GM12878 (cell line): Measurements from ENCODE around the gene SORCS2. TPM values are rescaled to one million over a fixed set of nuclear protein-coding genes. Genes with fewer than 3 reads are reported as not detected.

Experiments used
- ATAC-seq: fragments of 200-7000 bp; cut with Tn5 transposase; 3 replicates; pipeline ENCODE4 v1.9.1; 2020; ENCODE audit warnings: mild to moderate bottlenecking, moderate library complexity
- BruUV-seq: library from RNA; stranded (reverse); fragments of 400-500 nt; replicated peaks from 2 replicates; lab custom pipeline; 2021; lab: Mats Ljungman, UMichigan
- CTCF ChIA-PET: fragments of 300-600 bp; sonication (Branson Sonifier 250); formaldehyde crosslinking; extraction: SDS; loops from one replicate; lab custom pipeline; 2021; ENCODE audit warnings: inconsistent platforms; lab: Yijun Ruan, JAX
- POLR2A ChIA-PET: fragments of 350-600 bp; formaldehyde crosslinking; extraction: SDS; loops from one replicate; lab custom pipeline; 2021; ENCODE audit warnings: inconsistent platforms; lab: Charles Lee
- RAD21 ChIA-PET: fragments of 300-600 bp; sonication (Branson Sonifier 250); formaldehyde crosslinking; loops from one replicate; lab custom pipeline; 2023; ENCODE audit warnings: antibody characterized with exemption; ENCODE audit not compliant: unreplicated experiment; lab: Charles Lee
- SMC1A ChIA-PET: fragments of 300-600 bp; sonication (Branson Sonifier 250); formaldehyde crosslinking; loops from one replicate; lab custom pipeline; 2023; ENCODE audit not compliant: unreplicated experiment, uncharacterized antibody; lab: Charles Lee
- DNase-seq: peaks from one replicate; pipeline ENCODE4 v3.0.0-alpha.2; 2011; ENCODE audit warnings: low read depth, low spot score
- FAIRE-seq: peaks from 3 replicates; lab custom pipeline; 2011; peaks lifted over from hg19 to GRCh38; lab: Jason Lieb, UNC
- H2AFZ ChIP-seq: 2 replicates; pipeline ENCODE4 v1.6.0; 2011; ENCODE audit warnings: low read depth, low read length, control low read depth; ENCODE audit not compliant: control insufficient read depth
- H3K27ac ChIP-seq: 2 replicates; pipeline ENCODE4 v1.5.1; 2011; ENCODE audit warnings: control low read depth; ENCODE audit not compliant: control insufficient read depth, insufficient read depth
- H3K27me3 ChIP-seq, 2 experiments: replicated peaks in 1 of 2; 2 replicates each; pipeline versions ENCODE4 v1.6.0 to v1.6.1; 2011; ENCODE audit warnings: low read length in 1 of 2; ENCODE audit not compliant: control insufficient read depth in 2 of 2, insufficient read depth in 2 of 2
- H3K36me3 ChIP-seq, 2 experiments: 2 replicates each; pipeline ENCODE4 v1.5.1; 2011; ENCODE audit warnings: low read length in 1 of 2; ENCODE audit not compliant: control insufficient read depth in 2 of 2, insufficient read depth in 2 of 2
- H3K4me1 ChIP-seq: 2 replicates; pipeline ENCODE4 v1.6.1; 2011; ENCODE audit warnings: mild to moderate bottlenecking, low read length, moderate library complexity, mixed read lengths; ENCODE audit not compliant: control insufficient read depth, insufficient read depth
- H3K4me2 ChIP-seq: 2 replicates; pipeline ENCODE4 v1.6.0; 2011; ENCODE audit warnings: control low read depth; ENCODE audit not compliant: control insufficient read depth, insufficient read depth
- H3K4me3 ChIP-seq: fragments of 200-600 bp; sonication (generic); 2 replicates; pipeline ENCODE4 v1.5.1; 2016
- H3K79me2 ChIP-seq: 2 replicates; pipeline ENCODE4 v1.6.0; 2011; ENCODE audit warnings: low read length; ENCODE audit not compliant: control insufficient read depth, insufficient read depth
- H3K9ac ChIP-seq: 2 replicates; pipeline ENCODE4 v1.8.0; 2011; ENCODE audit warnings: low read length, control low read depth, mixed read lengths; ENCODE audit not compliant: control insufficient read depth, insufficient read depth
- H3K9me3 ChIP-seq: replicated peaks from 3 replicates; pipeline ENCODE4 v1.5.1; 2011; ENCODE audit warnings: mild to moderate bottlenecking, low read length; ENCODE audit not compliant: control insufficient read depth, insufficient read depth
- H4K20me1 ChIP-seq: 2 replicates; pipeline ENCODE4 v1.6.0; 2011; ENCODE audit not compliant: control insufficient read depth, insufficient read depth
- CEBPB ChIP-seq, 2 experiments: fragments of 150-350 bp in 1 of 2; IDR thresholded peaks; 2 replicates each; pipeline ENCODE4 v1.6.1; 2012 to 2014; ENCODE audit warnings: low read depth in 2 of 2, low read length in 2 of 2, borderline replicate concordance in 1 of 2, inconsistent platforms in 1 of 2
- DPF2 ChIP-seq: fragments of 450-650 bp; IDR thresholded peaks from 2 replicates; pipeline ENCODE4 v1.6.1; 2017; ENCODE audit warnings: mild to moderate bottlenecking
- GABPA ChIP-seq: IDR thresholded peaks from 2 replicates; pipeline ENCODE4 v1.6.1; 2014; ENCODE audit warnings: antibody characterized with exemption, low read depth, mild to moderate bottlenecking, inconsistent platforms
- KAT2A ChIP-seq: conservative IDR thresholded peaks from 2 replicates; pipeline ENCODE4 v1.6.1; 2011; ENCODE audit warnings: low read depth, low read length; ENCODE audit not compliant: control insufficient read depth
- NFYB ChIP-seq: IDR thresholded peaks from 2 replicates; pipeline ENCODE4 v1.6.1; 2011; ENCODE audit warnings: low read depth, mild to moderate bottlenecking, low read length, improper control_type of control experiment, moderate library complexity; ENCODE audit not compliant: insufficient read depth
- NRF1 ChIP-seq: conservative IDR thresholded peaks from 2 replicates; pipeline ENCODE4 v1.6.1; 2011; ENCODE audit warnings: mild to moderate bottlenecking, low read depth, low read length, improper control_type of control experiment
- PAX8 ChIP-seq: fragments of 450-650 bp; IDR thresholded peaks from 2 replicates; pipeline ENCODE4 v1.6.1; 2017; ENCODE audit warnings: mild to moderate bottlenecking, moderate library complexity
- RELA ChIP-seq: fragments of 450-650 bp; IDR thresholded peaks from 2 replicates; pipeline ENCODE4 v1.8.0; 2014; ENCODE audit warnings: borderline replicate concordance; ENCODE audit not compliant: partially characterized antibody
- SMAD5 ChIP-seq: IDR thresholded peaks from 2 replicates; pipeline ENCODE4 v1.6.1; 2016; ENCODE audit warnings: antibody characterized with exemption, low read depth
- SMARCA5 ChIP-seq: fragments of 450-650 bp; IDR thresholded peaks from 2 replicates; pipeline ENCODE4 v1.6.1; 2017; ENCODE audit warnings: mild to moderate bottlenecking
- SUZ12 ChIP-seq: fragments of 200-600 bp; sonication (generic); IDR thresholded peaks from one replicate; pipeline ENCODE4 v1.6.1; 2018; ENCODE audit warnings: antibody characterized with exemption, mild to moderate bottlenecking; ENCODE audit not compliant: unreplicated experiment
- TBL1XR1 ChIP-seq: IDR thresholded peaks from 2 replicates; pipeline ENCODE4 v1.6.1; 2012; ENCODE audit warnings: low read depth, low read length, improper control_type of control experiment
- WGBS: methylation state at CpG from one replicate; pipeline ENCODE4 v1.1.6; 2016; ENCODE audit warnings: low lambda C conversion rate; ENCODE audit not compliant: insufficient replicate concordance, insufficient coverage; ENCODE audit errors: missing lambda C conversion rate; 5-methylcytosine and 5-hydroxymethylcytosine counted together
- in situ Hi-C: fragments of 300-500 bp; cut with MboI; formaldehyde crosslinking; loops from 9 replicates; pipeline ENCODE4 v1.14.3; 2018; ENCODE audit warnings: mixed read lengths
- intact Hi-C: fragments of 100-400 bp; cut with micrococcal nuclease; formaldehyde crosslinking; loops from one replicate; pipeline ENCODE4 v1.14.2; 2022; ENCODE audit not compliant: unreplicated experiment
- polyA plus RNA-seq, 11 experiments: library from polyadenylated mRNA; depleted of rRNA in 4 of 11; unstranded in 6 of 11; stranded (reverse) in 5 of 11; fragments of >200 nt; fragmentation: Nextera tagmentation in 4 of 11; fragmentation: Illumina TruSeq in 1 of 11; extraction: Ambion mirVana in 4 of 11; extraction: Trizol in 1 of 11; gene quantifications; 1 replicate in 1 of 11; 2 replicates in 10 of 11; pipeline versions ENCODE4 v1.2.1 to v1.2.3, GENCODE V29; 2011 to 2016; ENCODE audit warnings: inconsistent platforms in 2 of 11, missing spikeins in 2 of 11, low read depth in 1 of 11
- total RNA-seq, 4 experiments: library from RNA; depleted of rRNA in 3 of 4; stranded (reverse); fragments of >200 nt in 3 of 4; fragmentation: Illumina TruSeq in 1 of 4; extraction: Trizol in 1 of 4; gene quantifications; 2 replicates each; pipeline versions ENCODE4 v1.2.1 to v1.2.3, GENCODE V29; 2013 to 2021
- TF ChIP-seq, protein P1 (sequence below): fragments of 450-650 bp; formaldehyde crosslinking; IDR thresholded peaks from 2 replicates; pipeline ENCODE4 v1.4.0; 2022; ENCODE audit warnings: mild to moderate bottlenecking, moderate library complexity
- TF ChIP-seq, protein P2 (sequence below): fragments of 450-650 bp; IDR thresholded peaks from 2 replicates; pipeline ENCODE4 v1.6.1; 2017; ENCODE audit warnings: mild to moderate bottlenecking
- TF ChIP-seq, protein P3 (sequence below): fragments of 450-650 bp; IDR thresholded peaks from 2 replicates; pipeline ENCODE4 v1.6.1; 2018; ENCODE audit warnings: borderline replicate concordance, mild to moderate bottlenecking; ENCODE audit not compliant: partially characterized antibody

SORCS2 gene
- total and polyA plus RNA-seq, 10 of the 15 experiments (the other 5 are each of a cell fraction or from before 2014, with no cell fraction given), result 0.01 to 0.15 (median 0.05) TPM; not detected in 5

DNA sequence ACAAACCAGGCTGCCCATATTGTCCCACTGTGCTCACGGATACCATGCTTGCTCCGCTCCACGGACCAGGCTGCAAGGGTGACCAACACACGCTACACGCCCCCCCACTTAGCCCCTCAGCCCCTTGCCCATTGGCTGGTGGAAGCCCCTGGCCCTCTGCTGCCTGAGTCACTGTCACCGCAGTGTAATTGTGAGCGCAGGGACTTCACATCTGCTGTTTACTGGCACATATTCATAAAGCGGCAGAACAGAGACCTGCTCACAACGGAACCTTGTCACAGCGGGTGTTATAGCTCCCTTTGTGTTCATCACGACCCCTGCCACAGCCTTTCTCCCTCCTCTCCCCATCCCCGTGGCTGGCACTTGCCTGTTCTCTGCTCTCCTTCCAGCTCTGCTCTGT lies 158.7 kb downstream of the SORCS2 start:
- H2AFZ ChIP-seq, result no peak overlapping the region
- H3K36me3 ChIP-seq, result no peaks in the 10 kb centered on the region
- POLR2A ChIA-PET, result no interaction called here
- no peak overlapping the region for H3K27ac ChIP-seq
- no peak overlapping the region for H3K4me2 ChIP-seq
- intact Hi-C loops, result no loop called here
- no TSS peak for BruUV-seq
- H3K27me3 ChIP-seq, result no peaks in the 10 kb centered on the region
- ATAC-seq (no peak), FAIRE-seq (no peak), DNase-seq (no peak)
- CTCF ChIA-PET, result no interaction called here
- no peaks in the 10 kb centered on the region for H3K4me1 ChIP-seq
- H4K20me1 ChIP-seq, result no peaks in the 10 kb centered on the region
- 29% methylated on average over 12 of the region's 12 CpGs for WGBS
- no peaks in the 10 kb centered on the region for H3K79me2 ChIP-seq
- no peak overlapping the region for H3K4me3 ChIP-seq
- H3K9ac ChIP-seq, result no peak overlapping the region
- RAD21 ChIA-PET, result no interaction called here
- TF ChIP-seq, protein P1, sequence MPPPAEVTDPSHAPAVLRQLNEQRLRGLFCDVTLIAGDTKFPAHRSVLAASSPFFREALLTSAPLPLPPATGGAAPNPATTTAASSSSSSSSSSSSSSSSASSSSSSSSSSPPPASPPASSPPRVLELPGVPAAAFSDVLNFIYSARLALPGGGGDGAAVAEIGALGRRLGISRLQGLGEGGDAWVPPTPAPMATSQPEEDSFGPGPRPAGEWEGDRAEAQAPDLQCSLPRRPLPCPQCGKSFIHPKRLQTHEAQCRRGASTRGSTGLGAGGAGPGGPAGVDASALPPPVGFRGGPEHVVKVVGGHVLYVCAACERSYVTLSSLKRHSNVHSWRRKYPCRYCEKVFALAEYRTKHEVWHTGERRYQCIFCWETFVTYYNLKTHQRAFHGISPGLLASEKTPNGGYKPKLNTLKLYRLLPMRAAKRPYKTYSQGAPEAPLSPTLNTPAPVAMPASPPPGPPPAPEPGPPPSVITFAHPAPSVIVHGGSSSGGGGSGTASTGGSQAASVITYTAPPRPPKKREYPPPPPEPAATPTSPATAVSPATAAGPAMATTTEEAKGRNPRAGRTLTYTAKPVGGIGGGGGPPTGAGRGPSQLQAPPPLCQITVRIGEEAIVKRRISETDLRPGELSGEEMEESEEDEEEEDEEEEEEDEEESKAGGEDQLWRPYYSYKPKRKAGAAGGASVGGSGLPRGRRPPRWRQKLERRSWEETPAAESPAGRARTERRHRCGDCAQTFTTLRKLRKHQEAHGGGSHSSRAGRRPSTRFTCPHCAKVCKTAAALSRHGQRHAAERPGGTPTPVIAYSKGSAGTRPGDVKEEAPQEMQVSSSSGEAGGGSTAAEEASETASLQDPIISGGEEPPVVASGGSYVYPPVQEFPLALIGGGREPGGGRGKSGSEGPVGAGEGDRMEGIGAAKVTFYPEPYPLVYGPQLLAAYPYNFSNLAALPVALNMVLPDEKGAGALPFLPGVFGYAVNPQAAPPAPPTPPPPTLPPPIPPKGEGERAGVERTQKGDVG (CRISPR knock-in tag), result no peak
- TF ChIP-seq DPF2 (no peak), SMAD5 (no peak), SMARCA5 (no peak), RELA (no peak), NRF1 (no peak), CEBPB (IDR thresholded peaks at IDR 0.05; ENCODE audit: borderline replicate concordance in 1 of 2, low read depth in 2 of 2, low read length in 2 of 2) (no peak), KAT2A (no peak), NFYB (no peak), SUZ12 (no peak), PAX8 (no peak), GABPA (no peak), TBL1XR1 (no peak)
- TF ChIP-seq, protein P2, sequence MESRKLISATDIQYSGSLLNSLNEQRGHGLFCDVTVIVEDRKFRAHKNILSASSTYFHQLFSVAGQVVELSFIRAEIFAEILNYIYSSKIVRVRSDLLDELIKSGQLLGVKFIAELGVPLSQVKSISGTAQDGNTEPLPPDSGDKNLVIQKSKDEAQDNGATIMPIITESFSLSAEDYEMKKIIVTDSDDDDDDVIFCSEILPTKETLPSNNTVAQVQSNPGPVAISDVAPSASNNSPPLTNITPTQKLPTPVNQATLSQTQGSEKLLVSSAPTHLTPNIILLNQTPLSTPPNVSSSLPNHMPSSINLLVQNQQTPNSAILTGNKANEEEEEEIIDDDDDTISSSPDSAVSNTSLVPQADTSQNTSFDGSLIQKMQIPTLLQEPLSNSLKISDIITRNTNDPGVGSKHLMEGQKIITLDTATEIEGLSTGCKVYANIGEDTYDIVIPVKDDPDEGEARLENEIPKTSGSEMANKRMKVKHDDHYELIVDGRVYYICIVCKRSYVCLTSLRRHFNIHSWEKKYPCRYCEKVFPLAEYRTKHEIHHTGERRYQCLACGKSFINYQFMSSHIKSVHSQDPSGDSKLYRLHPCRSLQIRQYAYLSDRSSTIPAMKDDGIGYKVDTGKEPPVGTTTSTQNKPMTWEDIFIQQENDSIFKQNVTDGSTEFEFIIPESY, result no peak
- TF ChIP-seq, protein P3, sequence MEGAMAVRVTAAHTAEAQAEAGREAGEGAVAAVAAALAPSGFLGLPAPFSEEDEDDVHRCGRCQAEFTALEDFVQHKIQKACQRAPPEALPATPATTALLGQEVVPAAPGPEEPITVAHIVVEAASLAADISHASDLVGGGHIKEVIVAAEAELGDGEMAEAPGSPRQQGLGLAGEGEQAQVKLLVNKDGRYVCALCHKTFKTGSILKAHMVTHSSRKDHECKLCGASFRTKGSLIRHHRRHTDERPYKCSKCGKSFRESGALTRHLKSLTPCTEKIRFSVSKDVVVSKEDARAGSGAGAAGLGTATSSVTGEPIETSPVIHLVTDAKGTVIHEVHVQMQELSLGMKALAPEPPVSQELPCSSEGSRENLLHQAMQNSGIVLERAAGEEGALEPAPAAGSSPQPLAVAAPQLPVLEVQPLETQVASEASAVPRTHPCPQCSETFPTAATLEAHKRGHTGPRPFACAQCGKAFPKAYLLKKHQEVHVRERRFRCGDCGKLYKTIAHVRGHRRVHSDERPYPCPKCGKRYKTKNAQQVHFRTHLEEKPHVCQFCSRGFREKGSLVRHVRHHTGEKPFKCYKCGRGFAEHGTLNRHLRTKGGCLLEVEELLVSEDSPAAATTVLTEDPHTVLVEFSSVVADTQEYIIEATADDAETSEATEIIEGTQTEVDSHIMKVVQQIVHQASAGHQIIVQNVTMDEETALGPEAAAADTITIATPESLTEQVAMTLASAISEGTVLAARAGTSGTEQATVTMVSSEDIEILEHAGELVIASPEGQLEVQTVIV, result no peak
- in situ Hi-C loops, result no loop called here
- no peaks in the 10 kb centered on the region for H3K9me3 ChIP-seq
- SMC1A ChIA-PET, result no interaction called here
